CD14-positive monocyte (primary cell): ENCODE results near the gene ADSL. TPM values are rescaled to one million over a fixed set of nuclear protein-coding genes. Genes with fewer than 3 reads are reported as not detected.
A peak's percentile ranks its signal among the peaks of the same experiment; 100 is the strongest.

ENCODE experiments used
- DNase-seq, 3 donors: peaks; one replicate each; pipeline ENCODE4 v3.0.0-alpha.2; 2011 to 2022
- H2AFZ ChIP-seq: 2 replicates; pipeline ENCODE4 v1.6.0; 2012; ENCODE audit warnings: mild to moderate bottlenecking, low read depth, low read length, inconsistent platforms; ENCODE audit not compliant: insufficient read depth, poor library complexity, severe bottlenecking
- H3K27ac ChIP-seq, 2 donors: 1 replicate in 1 of 2; 2 replicates in 1 of 2; pipeline ENCODE4 v1.5.1; 2012 to 2013; ENCODE audit warnings: low read length in 2 of 2, control low read depth in 1 of 2, inconsistent platforms in 1 of 2, low read depth in 1 of 2, mild to moderate bottlenecking in 1 of 2
- H3K27me3 ChIP-seq, 2 donors: one replicate each; pipeline versions ENCODE4 v1.6.0 to v1.6.1; 2011 to 2013; ENCODE audit warnings: low read length in 2 of 2; ENCODE audit not compliant: control insufficient read depth in 2 of 2, insufficient read depth in 2 of 2
- H3K36me3 ChIP-seq, 2 donors: replicated peaks in 1 of 2; 1 replicate in 1 of 2; 2 replicates in 1 of 2; pipeline versions ENCODE4 v1.5.1 to v1.6.1; 2012 to 2013; ENCODE audit warnings: low read length in 2 of 2, control low read depth in 1 of 2, inconsistent platforms in 1 of 2, mild to moderate bottlenecking in 1 of 2; ENCODE audit not compliant: insufficient read depth in 2 of 2, control insufficient read depth in 1 of 2
- H3K4me1 ChIP-seq, 2 donors: 1 replicate in 1 of 2; 2 replicates in 1 of 2; pipeline versions ENCODE4 v1.5.1 to v1.6.1; 2012 to 2013; ENCODE audit warnings: low read length in 2 of 2, control low read depth in 1 of 2, inconsistent platforms in 1 of 2, mild to moderate bottlenecking in 1 of 2, moderate library complexity in 1 of 2; ENCODE audit not compliant: insufficient read depth in 2 of 2, control insufficient read depth in 1 of 2
- H3K4me2 ChIP-seq: replicated peaks from 2 replicates; pipeline ENCODE3; 2012; ENCODE audit warnings: low read length, moderate library complexity, mild to moderate bottlenecking; ENCODE audit not compliant: poor library complexity, severe bottlenecking; ENCODE audit errors: extremely low read depth
- H3K4me3 ChIP-seq, 3 experiments: fragments of 200-600 bp in 1 of 3; sonication (generic) in 1 of 3; replicated peaks in 1 of 3; 1 replicate in 2 of 3; 2 replicates in 1 of 3; pipeline ENCODE4 v1.5.1; 2011 to 2013; ENCODE audit warnings: low read length in 3 of 3, mild to moderate bottlenecking in 3 of 3, control low read depth in 2 of 3, low read depth in 2 of 3, inconsistent platforms in 1 of 3, moderate library complexity in 1 of 3
- H3K79me2 ChIP-seq: 2 replicates; pipeline ENCODE4 v1.6.0; 2012; ENCODE audit warnings: mild to moderate bottlenecking, control low read depth, inconsistent platforms, low read length, moderate library complexity; ENCODE audit not compliant: insufficient read depth
- H3K9ac ChIP-seq: 2 replicates; pipeline ENCODE4 v1.6.0; 2017; ENCODE audit warnings: low read length, mild to moderate bottlenecking; ENCODE audit not compliant: insufficient read depth, poor library complexity, severe bottlenecking
- H3K9me3 ChIP-seq, 2 donors: replicated peaks in 1 of 2; 1 replicate in 1 of 2; 2 replicates in 1 of 2; pipeline versions ENCODE4 v1.5.1 to v1.6.1; 2012 to 2013; ENCODE audit warnings: low read length in 2 of 2, control low read depth in 1 of 2; ENCODE audit not compliant: control insufficient read depth in 1 of 2, insufficient read depth in 1 of 2
- H4K20me1 ChIP-seq: 2 replicates; pipeline ENCODE4 v1.6.0; 2012; ENCODE audit warnings: mild to moderate bottlenecking, low read length, control low read depth, moderate library complexity; ENCODE audit not compliant: insufficient read depth
- H3K27ac Mint-ChIP-seq, 7 donors: one replicate each; pipeline ENCODE4 v1.8.0; 2020; ENCODE audit warnings: mild to moderate bottlenecking in 7 of 7, mixed read lengths in 7 of 7, moderate library complexity in 6 of 7, inconsistent platforms in 2 of 7
- H3K27me3 Mint-ChIP-seq, 3 donors: one replicate each; pipeline ENCODE4 v1.8.0; 2021 to 2022; ENCODE audit warnings: low read depth in 3 of 3, mild to moderate bottlenecking in 3 of 3, mixed read lengths in 3 of 3, moderate library complexity in 3 of 3, inconsistent platforms in 1 of 3
- H3K36me3 Mint-ChIP-seq, 2 donors: one replicate each; pipeline ENCODE4 v1.8.0; 2020; ENCODE audit warnings: mixed read lengths in 2 of 2, inconsistent platforms in 1 of 2, mild to moderate bottlenecking in 1 of 2
- H3K4me1 Mint-ChIP-seq: one replicate; pipeline ENCODE4 v1.8.0; 2020; ENCODE audit warnings: mild to moderate bottlenecking, mixed read lengths
- H3K4me3 Mint-ChIP-seq, 2 donors: one replicate each; pipeline ENCODE4 v1.8.0; 2020; ENCODE audit warnings: mild to moderate bottlenecking in 2 of 2, mixed read lengths in 2 of 2, moderate library complexity in 1 of 2
- H3K9me3 Mint-ChIP-seq, 7 donors: one replicate each; pipeline ENCODE4 v1.8.0; 2020 to 2022; ENCODE audit warnings: mixed read lengths in 7 of 7, mild to moderate bottlenecking in 6 of 7, moderate library complexity in 6 of 7, inconsistent platforms in 2 of 7
- CTCF ChIP-seq: fragments of 200-600 bp; IDR thresholded peaks from one replicate; pipeline ENCODE4 v1.8.0; 2022; ENCODE audit warnings: antibody characterized with exemption, mild to moderate bottlenecking
- WGBS: methylation state at CpG from one replicate; pipeline ENCODE4 v1.1.5; 2013; ENCODE audit warnings: missing lambda C conversion rate; ENCODE audit not compliant: insufficient coverage; 5-methylcytosine and 5-hydroxymethylcytosine counted together
- intact Hi-C, 2 donors: fragments of 100-400 bp; cut with micrococcal nuclease; formaldehyde crosslinking; loops; one replicate each; pipeline versions ENCODE4 v1.15.0 to v1.15.1; 2023
- polyA plus RNA-seq, 3 donors: library from polyadenylated mRNA; depleted of rRNA in 1 of 3; unstranded in 2 of 3; stranded (reverse) in 1 of 3; fragments of 300-500 nt in 2 of 3; fragments of >200 nt in 1 of 3; fragmentation: Illumina TruSeq in 2 of 3; gene quantifications; 1 replicate in 2 of 3; 2 replicates in 1 of 3; pipeline ENCODE4 v1.2.3, GENCODE V29; 2012 to 2021

The ADSL gene
- polyA plus RNA-seq, 3 donors = 56.7 to 82.3 (median 65.1) TPM

GRCh38 chr22:40420341-40421081 is 74.2 kb downstream of the ADSL start:
- Histone ChIP-seq H3K4me1 (peaks cover 30 to 53% of the 10 kb centered on the region in 2 donors), H3K9me3 (no peaks in the 10 kb centered on the region), H4K20me1 (peaks cover 99% of the 10 kb centered on the region), H3K36me3 (peaks cover 96% of the 10 kb centered on the region in 2 donors), H3K9ac (no peak overlapping the region), H3K27ac (peak overlapping the region in 1 of 2 donors; percentile 68), H3K27me3 (no peaks in the 10 kb centered on the region), H3K79me2 (peaks cover 88% of the 10 kb centered on the region), H3K4me2 (no peak overlapping the region), H2AFZ (no peak overlapping the region), H3K4me3 (no peak overlapping the region)
- WGBS = 97% methylated on average over 18 of the region's 18 CpGs
- no peak for DNase-seq
- no peak for TF ChIP-seq CTCF
- Mint-ChIP-seq H3K27ac (peak overlapping the region in 4 of 7 donors; percentile 19 to 59 (median 40)), H3K9me3 (no peaks in the 10 kb centered on the region), H3K4me3 (no peak overlapping the region), H3K4me1 (peaks cover 42% of the 10 kb centered on the region), H3K27me3 (peaks cover 0 to 5% (median 0%) of the 10 kb centered on the region in 3 donors), H3K36me3 (peaks cover 73 to 92% of the 10 kb centered on the region in 2 donors)
- intact Hi-C loops = no loop called here

GRCh38 chr22:40421082-40421350 is 74.7 kb downstream of the ADSL start:
- no peaks in the 10 kb centered on the region for H3K9me3 ChIP-seq
- peaks cover 99% of the 10 kb centered on the region for H4K20me1 ChIP-seq
- no peak for DNase-seq
- peak overlapping the region in 2 of 7 donors; percentile 24 to 59 for H3K27ac Mint-ChIP-seq
- peaks cover 73 to 92% of the 10 kb centered on the region in 2 donors for H3K36me3 Mint-ChIP-seq
- peaks cover 90% of the 10 kb centered on the region for H3K79me2 ChIP-seq
- intact Hi-C loops = no loop called here
- H3K4me1 Mint-ChIP-seq = peaks cover 40% of the 10 kb centered on the region
- peak overlapping the region in 1 of 2 donors; percentile 68 for H3K27ac ChIP-seq
- no peak overlapping the region for H3K9ac ChIP-seq
- H3K36me3 ChIP-seq = peaks cover 98 to 99% of the 10 kb centered on the region in 2 donors
- no peak overlapping the region for H3K4me3 Mint-ChIP-seq
- H3K4me3 ChIP-seq = no peak overlapping the region
- no peak for TF ChIP-seq CTCF
- H3K27me3 ChIP-seq = no peaks in the 10 kb centered on the region
- peaks cover 0 to 5% (median 0%) of the 10 kb centered on the region in 3 donors for H3K27me3 Mint-ChIP-seq
- H3K9me3 Mint-ChIP-seq = no peaks in the 10 kb centered on the region
- H3K4me2 ChIP-seq = no peak overlapping the region
- H3K4me1 ChIP-seq = peaks cover 26 to 52% of the 10 kb centered on the region in 2 donors
- 92% methylated on average over 2 of the region's 4 CpGs for WGBS
- no peak overlapping the region for H2AFZ ChIP-seq
